GM19328 (cell line): Measurements from ENCODE around the gene HAP1.
"Not testable (repeated sequence)": the region's sequence is repeated elsewhere in the genome, so short reads cannot be mapped to it uniquely, and the experiment has no call there.

Source experiments
- ATAC-seq: cut with Tn5 transposase; IDR thresholded peaks from one replicate; pipeline ENCODE4 v1.9.1; 2021; ENCODE audit warnings: mild to moderate bottlenecking, moderate library complexity; ENCODE audit not compliant: unreplicated experiment

HAP1 gene, protein sequence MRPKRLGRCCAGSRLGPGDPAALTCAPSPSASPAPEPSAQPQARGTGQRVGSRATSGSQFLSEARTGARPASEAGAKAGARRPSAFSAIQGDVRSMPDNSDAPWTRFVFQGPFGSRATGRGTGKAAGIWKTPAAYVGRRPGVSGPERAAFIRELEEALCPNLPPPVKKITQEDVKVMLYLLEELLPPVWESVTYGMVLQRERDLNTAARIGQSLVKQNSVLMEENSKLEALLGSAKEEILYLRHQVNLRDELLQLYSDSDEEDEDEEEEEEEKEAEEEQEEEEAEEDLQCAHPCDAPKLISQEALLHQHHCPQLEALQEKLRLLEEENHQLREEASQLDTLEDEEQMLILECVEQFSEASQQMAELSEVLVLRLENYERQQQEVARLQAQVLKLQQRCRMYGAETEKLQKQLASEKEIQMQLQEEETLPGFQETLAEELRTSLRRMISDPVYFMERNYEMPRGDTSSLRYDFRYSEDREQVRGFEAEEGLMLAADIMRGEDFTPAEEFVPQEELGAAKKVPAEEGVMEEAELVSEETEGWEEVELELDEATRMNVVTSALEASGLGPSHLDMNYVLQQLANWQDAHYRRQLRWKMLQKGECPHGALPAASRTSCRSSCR

DNA sequence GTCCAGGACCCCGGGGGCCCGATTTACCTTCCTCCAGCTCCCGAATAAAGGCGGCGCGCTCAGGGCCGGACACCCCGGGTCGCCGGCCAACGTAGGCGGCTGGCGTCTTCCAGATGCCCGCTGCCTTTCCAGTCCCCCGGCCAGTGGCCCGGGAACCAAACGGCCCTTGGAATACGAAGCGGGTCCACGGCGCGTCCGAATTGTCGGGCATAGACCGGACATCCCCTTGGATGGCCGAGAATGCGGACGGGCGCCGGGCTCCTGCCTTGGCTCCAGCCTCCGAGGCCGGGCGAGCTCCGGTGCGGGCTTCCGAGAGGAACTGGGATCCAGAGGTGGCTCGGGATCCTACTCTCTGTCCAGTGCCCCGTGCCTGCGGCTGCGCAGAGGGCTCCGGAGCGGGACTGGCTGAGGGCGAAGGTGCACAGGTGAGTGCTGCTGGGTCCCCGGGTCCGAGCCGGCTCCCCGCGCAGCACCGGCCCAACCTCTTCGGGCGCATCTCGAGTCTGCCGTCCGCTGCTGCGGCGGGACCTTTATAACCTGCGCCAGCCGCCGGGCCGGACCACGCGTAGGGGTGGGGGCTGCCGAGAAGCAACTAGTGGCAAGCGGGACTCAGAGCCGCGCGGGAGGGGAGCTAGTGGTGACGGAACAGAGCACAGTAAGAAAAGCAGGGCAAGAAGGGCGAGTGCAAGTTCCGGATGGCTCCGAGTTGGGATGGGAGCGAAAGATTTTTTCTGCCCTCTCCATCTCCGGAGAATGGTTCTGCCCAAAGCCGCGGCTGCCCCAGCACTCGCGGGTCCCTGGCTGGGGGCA lies at the start of gene HAP1:
Gene HAP1 (minus strand): TSS at position 505 of the 810 bp plus-strand sequence. CDS start 9 bp downstream, at position 496.
- ATAC-seq = no peak

DNA sequence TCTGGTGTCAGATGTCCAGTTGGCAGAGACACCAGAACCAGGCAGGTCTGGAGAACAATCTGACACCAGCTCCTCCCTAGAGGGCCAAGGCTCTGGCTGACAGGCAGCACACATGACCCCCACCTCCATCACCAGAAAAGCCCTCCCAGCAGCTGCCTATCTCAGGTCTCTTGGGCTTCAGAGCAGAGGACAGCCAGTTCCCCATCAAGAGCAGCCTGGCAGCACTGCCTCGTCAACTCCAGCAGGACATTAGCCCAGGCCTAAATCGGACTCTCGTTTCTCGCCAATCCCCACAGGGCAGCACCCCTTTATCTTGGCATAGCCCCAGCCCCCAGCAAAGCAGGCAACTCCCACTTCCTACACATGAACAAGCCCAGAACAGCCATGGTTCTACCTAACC lies 47.7 kb upstream of the HAP1 start:
- ATAC-seq = no peak

DNA sequence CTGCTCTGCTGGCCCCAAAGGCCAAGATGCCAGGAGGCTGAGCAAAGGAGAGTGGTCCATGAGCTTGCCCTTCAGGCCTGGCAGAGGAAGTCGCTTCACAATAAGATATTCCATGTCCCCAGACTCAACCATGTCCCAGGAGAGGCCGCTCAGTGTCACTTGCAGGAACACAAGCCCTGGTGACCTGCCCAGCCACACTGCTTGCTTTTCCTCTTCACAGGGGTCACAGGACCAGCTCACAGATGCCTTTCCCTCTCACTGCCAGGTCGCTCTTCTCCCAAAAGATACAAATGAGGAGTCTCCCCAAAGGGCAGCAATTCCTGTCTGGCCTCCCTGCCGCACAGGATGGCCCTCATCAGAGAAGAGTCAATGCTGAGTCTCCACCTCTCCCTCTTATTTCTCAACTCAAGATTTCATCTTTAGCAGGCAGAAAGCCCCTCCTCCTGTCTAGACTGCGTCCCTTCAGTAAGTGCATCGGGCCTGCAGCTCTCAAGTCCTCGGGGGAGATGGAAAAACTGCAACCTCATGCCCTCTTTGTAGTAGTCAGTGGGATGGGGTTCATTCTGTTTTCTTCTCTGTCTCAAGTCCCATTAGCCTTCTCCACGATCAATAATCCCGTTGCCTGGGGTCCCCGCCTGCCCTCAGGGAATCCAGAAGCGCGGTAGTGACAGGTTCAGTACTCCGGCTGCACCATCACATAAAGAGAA lies 47.1 kb upstream of the HAP1 start:
- ATAC-seq = no peak

DNA sequence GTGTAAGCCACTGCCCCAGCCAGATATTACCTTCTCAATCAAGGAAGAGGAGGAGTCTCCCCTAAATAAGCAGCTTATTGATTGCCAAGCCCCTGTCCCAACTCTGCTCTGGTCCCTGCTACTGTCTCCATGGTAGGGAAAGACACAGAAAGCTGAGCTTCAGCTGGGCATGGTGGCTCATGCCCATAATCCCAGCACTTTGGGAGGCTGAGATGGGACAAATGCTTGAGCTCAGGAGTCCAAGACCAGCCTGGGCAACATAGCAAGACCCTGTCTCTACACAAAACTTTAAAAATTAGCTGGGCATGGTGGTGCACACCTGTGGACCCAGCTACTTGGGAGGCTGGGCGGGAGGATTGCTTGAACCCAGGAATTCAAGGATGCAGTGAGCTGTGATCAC lies 45.5 kb upstream of the HAP1 start:
- ATAC-seq = no peak

DNA sequence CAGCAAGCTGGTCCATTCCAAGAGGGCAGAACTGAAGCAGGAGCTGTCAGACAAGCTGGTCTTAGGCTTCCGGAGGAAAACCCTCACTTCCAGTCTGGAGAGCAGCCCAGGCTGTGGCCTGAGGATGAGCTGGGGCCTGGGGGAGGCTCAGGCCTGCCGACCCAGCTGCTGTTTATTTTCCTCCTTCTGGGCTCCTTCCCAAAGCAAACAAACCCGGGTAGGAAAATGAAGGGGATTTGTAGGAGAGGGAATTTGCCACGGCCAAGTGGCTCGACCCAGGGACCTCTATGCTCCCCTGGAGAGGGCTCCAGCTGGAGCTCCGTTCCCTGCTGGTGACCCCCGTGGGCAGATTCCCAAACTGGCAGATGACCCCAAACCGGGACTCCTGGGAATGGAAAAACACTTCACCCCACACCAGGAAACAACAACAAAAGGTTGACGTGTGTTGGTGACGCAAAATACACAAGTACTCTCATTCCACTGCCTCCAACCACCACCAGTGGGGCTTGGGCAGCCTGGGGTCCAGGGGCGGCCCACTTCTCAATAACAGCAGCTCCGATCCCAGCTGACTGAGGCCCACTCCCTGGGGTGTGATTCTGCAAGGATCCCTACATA lies 43.2 kb upstream of the HAP1 start:
- ATAC-seq = no peak

DNA sequence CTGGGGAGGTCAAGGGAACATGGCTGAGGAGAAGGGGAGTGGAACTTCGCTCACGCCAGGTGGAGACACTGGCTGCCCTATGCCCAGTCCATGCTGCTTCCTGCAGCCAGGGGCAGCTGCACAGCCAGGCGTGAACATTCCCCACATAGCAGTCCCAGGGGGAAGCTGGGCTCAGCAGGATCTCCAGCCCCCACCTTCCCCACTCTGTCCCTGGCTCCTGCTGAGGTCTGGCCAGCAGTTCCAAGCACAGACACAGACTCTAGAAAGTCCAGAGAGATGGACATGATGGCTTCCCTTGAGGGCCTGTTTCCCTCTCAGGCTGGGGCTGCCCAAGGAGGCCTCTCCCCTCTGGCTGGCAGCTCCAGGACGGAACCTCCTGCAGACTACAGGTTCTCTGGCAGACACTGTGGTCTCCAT lies 42.7 kb upstream of the HAP1 start:
- ATAC-seq = no peak

DNA sequence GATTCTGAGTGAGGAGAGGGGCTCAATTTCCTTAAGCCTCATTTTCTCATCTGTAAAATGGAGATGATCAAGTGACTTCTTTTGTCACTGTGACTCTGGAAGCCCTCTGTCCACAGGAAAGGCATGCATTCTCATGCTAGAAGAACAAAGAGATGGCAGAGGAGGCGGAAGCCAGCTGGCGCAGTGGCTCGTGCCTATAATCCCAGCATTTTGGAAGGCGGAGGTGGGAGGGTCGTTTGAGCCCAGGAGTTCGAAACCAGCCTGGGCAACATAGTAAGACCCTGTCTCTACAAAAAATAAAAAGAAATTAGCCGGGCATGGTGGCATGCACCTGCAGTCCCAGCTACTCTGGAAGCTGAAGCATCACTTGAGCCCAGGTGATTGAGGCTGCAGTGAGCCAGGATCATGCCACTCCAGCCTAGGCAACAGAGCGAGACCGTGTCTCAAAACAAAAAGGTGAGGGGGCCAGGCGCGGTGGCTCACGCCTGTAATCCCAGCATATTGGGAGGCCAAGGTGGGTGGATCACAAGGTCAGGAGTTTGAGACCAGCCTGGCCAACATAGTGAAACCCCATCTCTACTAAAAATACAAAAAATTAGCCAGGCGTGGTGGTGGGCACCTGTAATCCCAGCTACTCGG lies 41.9 kb upstream of the HAP1 start:
- not testable (repeated sequence) for ATAC-seq

DNA sequence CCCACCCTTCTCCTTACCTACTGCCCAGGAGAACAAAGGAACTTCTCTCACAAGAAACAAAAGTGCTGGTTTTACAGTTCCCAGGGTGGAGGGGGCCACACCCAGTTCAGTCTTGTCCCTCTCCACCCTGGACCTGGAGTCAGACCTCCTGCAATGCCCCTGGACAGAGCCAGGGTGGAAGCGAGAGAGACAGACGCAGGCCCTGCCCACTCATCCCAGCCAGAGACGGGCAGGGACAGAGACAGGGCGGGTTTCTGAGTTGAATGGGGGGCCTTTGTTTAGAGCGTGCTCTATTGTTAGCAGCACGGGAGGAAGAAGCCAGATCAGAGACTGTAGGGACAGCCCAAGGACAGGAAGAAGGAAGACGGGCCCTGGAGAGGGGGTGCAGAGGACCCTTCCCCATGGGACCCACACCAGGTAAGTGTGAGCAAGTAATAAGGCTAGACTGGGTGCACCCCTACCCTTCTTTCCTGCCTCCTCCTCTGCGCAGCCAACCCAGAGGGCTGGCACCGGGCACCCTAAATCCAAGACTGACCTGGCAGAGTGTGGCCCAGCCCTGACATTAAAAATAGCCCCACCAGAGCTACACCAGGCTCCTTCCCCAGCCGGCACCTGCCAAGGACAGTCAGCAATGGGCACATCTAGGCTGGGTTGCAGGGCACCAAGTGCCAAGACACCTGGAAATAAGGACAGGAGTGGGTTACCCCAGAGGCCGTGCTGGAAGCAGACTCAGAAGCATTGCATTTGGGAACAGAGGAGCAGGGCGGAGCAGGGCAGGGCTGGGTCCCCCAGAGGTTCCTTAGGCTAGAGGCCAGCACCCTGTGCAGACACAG lies 41.2 kb upstream of the HAP1 start:
- ATAC-seq = no peak

DNA sequence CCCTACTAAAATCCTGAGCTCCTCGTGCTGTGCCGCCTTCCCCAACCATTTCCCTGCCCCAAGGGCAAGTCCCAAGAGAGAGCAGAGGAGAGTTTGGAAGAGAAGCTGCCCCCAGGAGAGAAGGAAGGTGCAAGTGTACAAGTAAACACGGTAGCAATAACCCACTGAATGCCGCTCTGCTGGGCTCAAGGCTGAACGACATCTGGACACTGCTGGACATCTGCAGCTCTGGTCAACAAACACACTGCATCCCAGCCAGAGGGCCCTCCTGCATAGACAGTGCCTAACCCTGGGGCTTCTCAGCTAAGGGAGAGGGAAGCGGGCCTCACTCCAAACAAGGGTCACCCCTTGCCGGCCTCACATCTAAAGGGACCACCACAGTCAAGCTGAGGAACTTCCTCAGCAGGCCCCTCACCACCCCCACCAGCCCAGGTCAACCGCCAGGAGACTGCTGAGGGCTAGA lies 39.3 kb upstream of the HAP1 start:
- ATAC-seq = no peak

DNA sequence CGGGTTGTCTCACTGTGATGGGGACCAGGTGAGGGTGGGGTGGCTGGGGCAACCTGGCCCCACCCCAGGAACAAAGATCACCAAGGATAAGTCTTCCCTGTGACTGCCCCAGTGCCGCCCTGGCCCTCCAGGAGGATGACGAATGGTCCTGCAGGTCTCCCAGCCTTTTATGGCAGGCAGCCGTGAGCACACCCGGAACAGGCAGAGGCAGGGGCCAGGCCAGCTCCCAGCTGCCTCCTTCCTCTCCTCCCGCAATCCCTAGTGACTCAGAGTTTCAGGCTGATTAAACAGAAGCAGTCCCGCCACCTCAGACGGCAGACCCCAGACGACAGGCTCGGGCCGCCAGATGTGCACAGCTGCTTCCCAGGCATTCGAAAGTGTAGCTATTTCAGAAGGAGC lies 38.7 kb upstream of the HAP1 start:
- no peak for ATAC-seq

DNA sequence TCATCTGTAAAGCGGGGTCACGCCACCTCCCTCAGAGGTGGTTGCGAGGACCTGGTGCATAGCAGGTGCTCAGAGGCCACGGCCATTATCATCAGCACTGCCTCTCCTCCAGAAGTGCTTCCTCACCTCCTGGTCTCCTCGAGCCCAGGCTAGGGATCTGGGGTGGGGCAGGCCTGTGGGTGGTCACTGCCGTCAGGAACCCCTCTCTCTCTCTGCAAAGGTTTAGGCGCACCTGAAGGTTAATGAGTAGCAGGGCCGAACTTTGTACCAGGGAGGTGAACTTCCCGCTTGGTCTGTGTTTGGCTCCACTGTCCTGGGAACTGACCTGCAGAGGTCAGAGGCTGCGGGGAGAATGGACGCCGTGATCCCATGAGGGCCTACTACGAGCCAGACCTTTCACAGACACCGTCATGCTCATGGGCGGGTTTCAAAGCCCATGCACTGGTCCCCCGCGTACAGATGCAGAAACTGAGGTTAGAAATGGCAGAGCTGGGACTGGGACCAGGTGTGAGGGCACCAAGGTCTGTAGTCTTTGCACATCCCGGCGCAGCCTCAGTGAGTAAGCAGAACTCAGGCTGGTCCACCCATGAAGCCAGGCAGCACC lies 38.2 kb upstream of the HAP1 start:
- no peak for ATAC-seq

DNA sequence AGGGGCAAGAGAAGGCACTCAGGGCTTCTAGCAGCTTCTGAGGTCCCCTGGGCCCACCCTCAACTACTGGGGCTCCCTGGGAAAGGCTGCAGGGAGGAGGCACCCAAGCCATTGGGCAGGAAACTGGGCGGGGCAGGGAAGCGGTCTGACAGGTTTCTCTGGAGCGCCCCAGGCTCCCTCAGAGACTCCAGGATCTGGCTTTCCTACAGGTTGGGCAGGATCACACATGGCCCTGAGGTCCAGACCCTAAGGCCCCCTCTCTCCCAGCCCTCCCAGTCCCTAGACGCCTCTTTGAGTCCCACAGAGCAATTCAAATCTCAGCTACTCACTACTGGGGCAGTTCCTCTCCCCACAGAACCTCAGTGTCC lies 37.8 kb upstream of the HAP1 start:
- ATAC-seq = no peak

DNA sequence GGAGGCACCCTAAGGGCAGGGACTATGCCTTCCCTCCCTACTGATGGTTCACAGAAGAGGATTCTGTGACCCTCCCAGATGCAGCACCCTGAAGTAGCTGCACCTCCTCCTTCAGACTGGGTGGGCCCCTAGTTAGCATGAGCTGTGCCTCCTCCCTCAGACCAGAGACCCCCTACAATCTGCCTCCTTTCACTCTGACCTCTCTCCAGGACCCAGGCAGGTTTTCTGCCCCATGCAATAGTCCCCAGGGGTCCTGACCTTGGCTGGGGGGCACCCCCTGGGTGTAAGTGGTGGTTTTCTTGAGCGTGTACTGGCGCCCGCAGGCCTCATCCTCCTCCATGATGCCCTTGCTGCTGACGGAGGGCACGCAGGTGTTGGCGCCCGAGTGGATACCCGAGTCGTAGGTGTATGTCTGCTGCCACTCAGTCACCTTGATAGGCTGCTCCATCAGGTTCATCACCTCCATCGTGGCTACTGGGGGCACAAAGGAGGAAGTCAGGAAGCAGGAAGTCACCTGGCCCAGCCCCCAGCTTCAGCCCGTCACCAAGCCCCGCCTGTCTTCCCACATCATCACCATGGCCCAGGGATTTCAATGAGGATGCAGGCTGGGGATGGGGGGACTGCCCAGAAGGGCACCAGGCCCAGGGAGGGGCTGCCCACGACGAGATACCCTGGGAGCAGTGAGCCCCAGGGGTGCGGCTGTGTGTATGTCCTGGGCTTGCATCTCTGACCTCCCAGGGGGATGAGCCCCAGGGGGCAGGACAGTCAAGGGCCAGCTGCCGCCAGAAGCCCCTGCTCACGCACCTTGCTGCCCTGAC lies 37.2 kb upstream of the HAP1 start:
- no peak for ATAC-seq

DNA sequence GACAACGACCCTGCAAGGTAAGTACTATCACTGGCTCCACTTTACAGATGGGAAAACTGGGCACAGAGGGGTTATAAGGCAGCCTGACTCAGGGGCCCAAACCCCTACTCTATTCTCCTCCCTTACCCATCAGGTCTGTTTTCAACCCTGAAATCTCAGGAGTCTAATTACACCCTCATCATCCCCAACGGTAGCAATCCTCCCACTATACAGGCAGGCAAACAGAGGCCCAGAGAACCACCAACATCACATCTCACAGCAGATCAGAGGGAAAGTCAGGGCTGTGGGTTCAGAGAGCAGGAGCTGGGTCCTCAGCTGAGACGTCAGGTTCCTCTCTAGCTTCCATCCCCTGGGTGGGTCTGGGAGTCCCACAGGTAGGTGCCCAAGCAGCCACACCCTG lies 35.5 kb upstream of the HAP1 start:
- ATAC-seq = no peak

DNA sequence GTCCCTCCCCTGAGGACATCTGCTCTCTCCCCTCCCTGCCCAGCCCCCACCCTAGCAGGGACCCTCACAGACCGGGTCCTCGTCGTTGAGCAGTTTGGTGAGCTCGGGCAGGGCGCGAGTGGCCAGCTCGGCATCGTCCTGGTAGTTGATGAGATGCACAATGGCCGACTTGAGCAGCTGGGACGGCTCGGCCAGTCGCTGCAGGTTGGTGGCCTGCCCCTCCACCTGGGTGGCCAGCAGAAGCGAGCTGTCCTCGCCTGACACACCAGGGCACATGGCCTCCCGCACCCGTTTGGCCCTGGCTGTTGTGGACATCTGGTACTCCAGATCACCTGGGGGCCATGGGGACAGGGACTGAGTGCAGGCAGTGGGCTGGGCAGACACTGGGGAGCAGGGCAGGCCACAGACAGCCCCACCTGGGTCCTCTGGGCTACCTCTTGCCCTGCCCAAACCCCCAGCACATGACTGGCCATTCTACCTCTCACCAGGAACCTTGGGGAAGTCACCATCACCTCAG lies 35.0 kb upstream of the HAP1 start:
- no peak for ATAC-seq

DNA sequence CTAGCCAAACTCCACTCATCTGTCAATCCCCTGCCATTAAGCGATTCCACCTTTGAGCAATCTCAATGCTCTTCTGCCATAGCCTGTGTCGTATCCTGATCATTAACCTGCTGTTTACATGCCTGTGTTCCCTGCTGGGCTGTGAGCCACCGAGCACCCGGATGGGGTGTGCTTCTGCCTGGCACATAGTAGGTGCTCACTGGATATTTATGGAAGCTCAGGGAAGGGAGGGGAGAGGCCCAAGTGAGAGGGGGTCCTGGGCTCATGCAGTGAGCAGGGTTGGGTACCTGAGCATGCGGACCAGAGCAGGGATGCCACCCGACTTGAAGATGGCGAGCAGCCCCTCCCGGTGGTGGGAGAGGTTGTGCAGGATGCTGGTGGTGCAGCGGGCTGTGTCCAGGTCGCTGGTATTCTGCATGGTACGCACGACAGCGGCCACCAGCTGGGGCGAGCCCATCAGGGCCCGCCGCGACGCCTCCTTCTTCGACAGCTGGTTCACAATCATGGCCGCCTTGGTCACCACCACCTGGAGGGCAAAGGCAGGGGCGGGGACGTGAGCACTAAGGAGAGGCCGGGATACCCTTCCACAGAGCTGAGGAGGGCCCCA lies 34.3 kb upstream of the HAP1 start:
- ATAC-seq = no peak

DNA sequence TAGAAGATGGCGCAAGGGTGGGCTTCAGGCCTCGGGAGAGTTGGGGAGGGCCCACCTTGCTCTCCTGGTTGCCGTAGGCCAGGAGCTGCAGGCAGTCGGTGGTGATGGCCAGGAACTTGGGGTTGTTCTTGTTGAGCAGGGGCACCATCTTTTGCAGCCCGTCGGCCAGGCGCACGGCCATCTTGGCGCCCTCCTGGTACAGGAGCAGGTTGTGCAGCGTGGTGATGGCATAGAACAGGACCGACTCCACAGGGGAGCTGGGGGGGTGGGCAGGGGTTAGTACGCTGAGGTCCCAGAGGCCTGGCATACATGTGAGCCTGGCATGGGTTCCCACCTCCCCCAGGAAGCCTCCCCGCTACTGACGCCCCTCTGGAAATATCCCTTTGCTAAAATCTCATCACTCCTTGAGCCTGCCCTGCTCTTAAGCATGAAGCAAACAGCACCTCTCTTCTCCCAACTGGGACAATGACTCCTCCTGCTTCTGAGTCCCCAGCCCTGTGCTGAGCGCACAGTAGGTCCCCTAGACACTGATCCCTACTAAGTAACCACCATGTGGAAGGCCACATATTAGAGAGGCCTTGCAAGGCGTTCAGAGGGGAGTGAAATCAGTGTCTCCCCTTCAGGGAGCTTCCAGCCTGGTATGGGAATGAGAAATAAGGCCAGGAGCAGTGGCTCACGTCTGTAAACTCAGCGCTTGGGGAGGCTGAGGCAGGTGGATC lies 33.0 kb upstream of the HAP1 start:
- ATAC-seq = no peak
